HG03442 (cell line): Measurements from ENCODE around the gene ANKH.
"Not testable (repeated sequence)": the region's sequence is repeated elsewhere in the genome, so short reads cannot be mapped to it uniquely, and the experiment has no call there.

ENCODE experiments used
- ATAC-seq: cut with Tn5 transposase; IDR thresholded peaks from one replicate; pipeline ENCODE4 v1.9.1; 2021; ENCODE audit warnings: mild to moderate bottlenecking, moderate library complexity; ENCODE audit not compliant: unreplicated experiment

Gene ANKH

GRCh38 chr5:14871214-14872069 is at the start of gene ANKH:
TSS of gene ANKH (minus strand) at chr5:14871778. CDS start at chr5:14871447, 331 bp downstream.
- peak; percentile 89 for ATAC-seq

- no peak for ATAC-seq
These were observed 48.5 kb upstream of the ANKH start for GRCh38 chr5:14920121-14920520.

- not testable (repeated sequence) for ATAC-seq
These were observed 47.5 kb upstream of the ANKH start for GRCh38 chr5:14919106-14919505.

GRCh38 chr5:14917719-14918118 is 46.1 kb upstream of the ANKH start:
- ATAC-seq = no peak

GRCh38 chr5:14915291-14915952 is 43.8 kb upstream of the ANKH start:
- no peak for ATAC-seq

- ATAC-seq = no peak
These were observed 43.2 kb upstream of the ANKH start for GRCh38 chr5:14914623-14915260.

GRCh38 chr5:14914193-14914592 is 42.6 kb upstream of the ANKH start:
- ATAC-seq = no peak

- ATAC-seq = no peak
These were observed 41.5 kb upstream of the ANKH start for GRCh38 chr5:14913096-14913495.

GRCh38 chr5:14912206-14912605 is 40.6 kb upstream of the ANKH start:
- no peak for ATAC-seq

- ATAC-seq = no peak
These were observed 37.8 kb upstream of the ANKH start for GRCh38 chr5:14909369-14909768.

GRCh38 chr5:14908172-14908571 is 36.6 kb upstream of the ANKH start:
- ATAC-seq = no peak

GRCh38 chr5:14906628-14907027 is 35.0 kb upstream of the ANKH start:
- ATAC-seq = no peak

- no peak for ATAC-seq
These were observed 31.4 kb upstream of the ANKH start for GRCh38 chr5:14902826-14903560.

GRCh38 chr5:14901462-14902051 is 30.0 kb upstream of the ANKH start:
- no peak for ATAC-seq

GRCh38 chr5:14900693-14901461 is 29.3 kb upstream of the ANKH start:
- no peak for ATAC-seq

- no peak for ATAC-seq
These were observed 24.6 kb upstream of the ANKH start for GRCh38 chr5:14896131-14896530.

GRCh38 chr5:14895301-14895700 is 23.7 kb upstream of the ANKH start:
- no peak for ATAC-seq

GRCh38 chr5:14894748-14895147 is 23.2 kb upstream of the ANKH start:
- no peak for ATAC-seq

- no peak for ATAC-seq
These were observed 21.8 kb upstream of the ANKH start for GRCh38 chr5:14893381-14893780.

GRCh38 chr5:14890846-14891245 is 19.3 kb upstream of the ANKH start:
- ATAC-seq = no peak
